ENCODE data around the gene ADCY6.

ADCY6 gene

GRCh38 chr12:48788854-48789775, at the start of gene ADCY6:
TSS of gene ADCY6 (minus strand) at chr12:48789089. CDS start at chr12:48783434, 5,655 bp downstream.
- Mint-ChIP-seq H3K4me1 (ENCODE audit: low read depth) (peaks cover 21% of the 10 kb centered on the region), H3K36me3 (ENCODE audit: low read depth) (no peaks in the 10 kb centered on the region), H3K27ac (peak within 1 kb of the TSS; percentile 48), H3K27me3 (peaks cover 59% of the 10 kb centered on the region), H3K9me3 (no peaks in the 10 kb centered on the region), H3K4me3 (peak within 1 kb of the TSS; percentile 85)
- intact Hi-C loops (cut with micrococcal nuclease), result no loop called here

DNA sequence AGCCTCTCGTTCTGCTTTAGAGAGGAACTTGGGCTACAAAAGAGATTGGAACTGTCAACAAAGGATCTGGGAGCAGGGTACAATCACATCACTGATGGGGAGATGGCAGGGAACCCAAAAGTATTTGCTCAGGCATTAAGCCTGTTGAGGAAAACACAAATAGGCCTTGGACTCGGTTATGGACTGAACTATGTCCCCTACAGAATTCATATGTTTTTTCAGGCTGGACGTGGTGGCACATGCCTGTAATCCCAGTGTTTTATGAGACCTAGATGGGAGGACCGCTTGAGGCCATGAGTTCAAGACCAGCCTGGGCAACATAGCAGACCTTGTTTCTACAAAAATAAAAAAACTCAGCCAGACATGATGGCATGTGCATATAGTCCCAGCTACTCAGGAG, 49.2 kb upstream of the ADCY6 start:
- no peaks in the 10 kb centered on the region for H3K4me1 Mint-ChIP-seq (ENCODE audit: low read depth)
- no peak overlapping the region for H3K4me3 Mint-ChIP-seq
- intact Hi-C loops (cut with micrococcal nuclease), result no loop called here
- no peaks in the 10 kb centered on the region for H3K9me3 Mint-ChIP-seq
- H3K27me3 Mint-ChIP-seq, result no peaks in the 10 kb centered on the region
- H3K36me3 Mint-ChIP-seq (ENCODE audit: low read depth), result peaks cover 92% of the 10 kb centered on the region
- no peak overlapping the region for H3K27ac Mint-ChIP-seq

DNA sequence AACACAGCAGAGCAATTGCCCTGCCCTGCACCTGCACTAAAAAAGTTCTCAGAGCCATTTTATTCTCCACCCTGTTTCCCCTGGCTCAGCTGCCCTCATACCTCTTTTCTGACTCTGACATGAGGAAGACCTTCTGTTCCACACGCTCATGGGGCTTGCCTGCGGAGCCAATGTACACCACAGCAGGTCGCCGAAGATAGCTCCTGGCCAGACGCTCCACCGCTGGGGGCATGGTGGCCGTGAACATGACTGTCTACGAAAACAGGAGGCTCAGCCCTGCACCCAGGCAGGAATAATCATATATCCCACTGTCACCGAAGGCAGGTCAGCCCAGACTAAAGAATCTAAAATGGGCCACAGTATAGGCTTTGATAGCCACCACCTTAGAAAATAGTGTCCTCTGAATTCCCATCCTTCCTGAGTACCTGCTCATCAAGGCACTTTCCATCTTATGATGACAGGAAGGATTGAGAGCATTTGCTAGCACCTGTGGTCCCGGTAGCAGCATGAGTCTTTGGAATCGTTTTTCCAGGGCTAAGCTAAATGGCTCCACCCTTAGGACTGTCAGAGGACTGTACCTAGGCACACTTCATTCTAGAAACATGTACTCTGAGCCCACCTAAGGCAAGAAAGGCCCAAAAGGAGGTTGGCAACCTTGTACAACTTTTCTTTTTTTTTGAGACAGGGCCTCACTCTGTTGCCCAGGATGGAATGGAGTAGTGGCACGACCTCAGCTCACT, 43.6 kb upstream of the ADCY6 start:
- Mint-ChIP-seq H3K4me3 (no peak overlapping the region), H3K36me3 (ENCODE audit: low read depth) (peaks cover 91% of the 10 kb centered on the region), H3K27ac (no peak overlapping the region), H3K4me1 (ENCODE audit: low read depth) (no peaks in the 10 kb centered on the region), H3K27me3 (no peaks in the 10 kb centered on the region), H3K9me3 (no peaks in the 10 kb centered on the region)
- intact Hi-C loops (cut with micrococcal nuclease), result no loop called here

GRCh38 chr12:48831257-48831656, 42.4 kb upstream of the ADCY6 start:
- Mint-ChIP-seq H3K27ac (no peak overlapping the region), H3K27me3 (no peaks in the 10 kb centered on the region), H3K4me3 (no peak overlapping the region), H3K4me1 (ENCODE audit: low read depth) (no peaks in the 10 kb centered on the region), H3K36me3 (ENCODE audit: low read depth) (peaks cover 79% of the 10 kb centered on the region), H3K9me3 (no peaks in the 10 kb centered on the region)
- intact Hi-C loops (cut with micrococcal nuclease), result no loop called here

GRCh38 chr12:48828841-48829575, 40.1 kb upstream of the ADCY6 start:
- no peak overlapping the region for H3K27ac Mint-ChIP-seq
- peaks cover 59% of the 10 kb centered on the region for H3K36me3 Mint-ChIP-seq (ENCODE audit: low read depth)
- H3K9me3 Mint-ChIP-seq, result no peaks in the 10 kb centered on the region
- no peak overlapping the region for H3K4me3 Mint-ChIP-seq
- intact Hi-C loops (cut with micrococcal nuclease), result no loop called here
- no peaks in the 10 kb centered on the region for H3K4me1 Mint-ChIP-seq (ENCODE audit: low read depth)
- H3K27me3 Mint-ChIP-seq, result no peaks in the 10 kb centered on the region

DNA sequence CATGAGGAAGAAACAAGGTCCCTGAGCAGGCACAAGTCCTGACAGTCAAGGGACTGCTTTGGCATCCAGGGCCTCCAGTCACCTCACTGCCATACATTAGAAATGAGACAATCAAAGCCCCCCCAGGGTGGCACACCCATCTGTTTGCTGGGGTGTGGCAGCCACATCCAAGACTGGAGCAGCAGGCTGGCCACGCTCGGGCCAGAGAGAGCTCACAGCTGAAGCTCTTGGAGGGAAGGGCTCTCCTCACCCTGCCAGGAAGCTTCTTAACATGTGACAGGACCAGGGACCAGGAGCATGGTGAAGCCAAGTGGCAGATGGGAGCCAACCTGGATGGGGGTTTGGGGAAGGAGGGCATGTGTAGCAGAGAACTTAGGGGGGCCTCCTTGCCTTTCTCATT, 39.4 kb upstream of the ADCY6 start:
- no peaks in the 10 kb centered on the region for H3K9me3 Mint-ChIP-seq
- peaks cover 2% of the 10 kb centered on the region for H3K27me3 Mint-ChIP-seq
- H3K4me3 Mint-ChIP-seq, result no peak overlapping the region
- no peaks in the 10 kb centered on the region for H3K4me1 Mint-ChIP-seq (ENCODE audit: low read depth)
- peaks cover 52% of the 10 kb centered on the region for H3K36me3 Mint-ChIP-seq (ENCODE audit: low read depth)
- no peak overlapping the region for H3K27ac Mint-ChIP-seq
- intact Hi-C loops (cut with micrococcal nuclease), result no loop called here

- H3K4me1 Mint-ChIP-seq (ENCODE audit: low read depth), result no peaks in the 10 kb centered on the region
- no peak overlapping the region for H3K27ac Mint-ChIP-seq
- intact Hi-C loops (cut with micrococcal nuclease), result no loop called here
- H3K4me3 Mint-ChIP-seq, result no peak overlapping the region
- peaks cover 45% of the 10 kb centered on the region for H3K36me3 Mint-ChIP-seq (ENCODE audit: low read depth)
- H3K9me3 Mint-ChIP-seq, result no peaks in the 10 kb centered on the region
- peaks cover 7% of the 10 kb centered on the region for H3K27me3 Mint-ChIP-seq
Measured at GRCh38 chr12:48827513-48828096, 38.7 kb upstream of the ADCY6 start.

DNA sequence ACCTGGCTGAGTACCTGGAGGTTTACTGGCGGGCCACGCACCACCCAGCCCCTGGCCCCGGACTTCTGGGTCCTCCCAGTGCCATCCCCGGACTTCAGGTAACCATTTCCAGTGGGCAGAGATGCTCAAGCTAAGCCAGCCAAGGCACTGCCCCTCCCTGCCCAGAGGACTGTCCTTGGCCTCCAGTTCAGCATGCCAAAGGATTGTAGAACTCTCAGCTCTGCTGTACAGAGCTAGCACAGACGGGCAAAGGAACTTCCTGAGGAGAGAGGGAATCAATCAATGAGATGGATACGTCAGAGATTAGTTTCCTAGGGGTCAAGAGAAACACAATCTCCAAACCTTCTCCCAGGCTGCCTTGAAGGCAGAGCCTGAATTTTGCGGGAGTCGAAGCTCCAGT, 38.1 kb upstream of the ADCY6 start:
- intact Hi-C loops (cut with micrococcal nuclease), result no loop called here
- Mint-ChIP-seq H3K4me1 (ENCODE audit: low read depth) (no peaks in the 10 kb centered on the region), H3K9me3 (no peaks in the 10 kb centered on the region), H3K27me3 (peaks cover 13% of the 10 kb centered on the region), H3K36me3 (ENCODE audit: low read depth) (peaks cover 39% of the 10 kb centered on the region), H3K27ac (no peak overlapping the region), H3K4me3 (no peak overlapping the region)

- Mint-ChIP-seq H3K4me1 (ENCODE audit: low read depth) (no peaks in the 10 kb centered on the region), H3K27ac (no peak overlapping the region), H3K27me3 (peaks cover 16% of the 10 kb centered on the region), H3K36me3 (ENCODE audit: low read depth) (peaks cover 32% of the 10 kb centered on the region), H3K9me3 (no peaks in the 10 kb centered on the region), H3K4me3 (no peak overlapping the region)
- intact Hi-C loops (cut with micrococcal nuclease), result no loop called here
Measured at GRCh38 chr12:48826209-48826855, 37.4 kb upstream of the ADCY6 start.

- Mint-ChIP-seq H3K9me3 (no peaks in the 10 kb centered on the region), H3K4me1 (ENCODE audit: low read depth) (no peaks in the 10 kb centered on the region), H3K27ac (no peak overlapping the region), H3K4me3 (no peak overlapping the region), H3K36me3 (ENCODE audit: low read depth) (peaks cover 18% of the 10 kb centered on the region), H3K27me3 (peaks cover 24% of the 10 kb centered on the region)
- intact Hi-C loops (cut with micrococcal nuclease), result no loop called here
Measured at GRCh38 chr12:48824905-48825304, 36.0 kb upstream of the ADCY6 start.

DNA sequence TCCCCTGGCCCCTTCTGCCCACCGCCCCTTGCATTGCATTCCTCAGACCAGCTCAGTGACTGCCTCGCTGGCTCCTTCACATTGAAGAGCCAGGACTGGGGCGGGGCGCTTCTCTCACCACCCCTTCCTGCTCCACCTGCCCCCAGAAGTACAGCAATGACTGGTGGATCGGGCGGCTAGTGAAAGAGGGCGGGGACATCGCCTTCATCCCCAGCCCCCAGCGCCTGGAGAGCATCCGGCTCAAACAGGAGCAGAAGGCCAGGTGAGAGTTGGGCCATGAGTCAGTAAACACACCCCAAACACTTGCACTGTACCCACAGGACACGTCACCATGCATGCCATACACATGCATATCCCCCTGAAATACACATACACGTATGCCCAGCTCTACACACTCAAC, 35.2 kb upstream of the ADCY6 start:
- intact Hi-C loops (cut with micrococcal nuclease), result no loop called here
- H3K9me3 Mint-ChIP-seq, result no peaks in the 10 kb centered on the region
- H3K36me3 Mint-ChIP-seq (ENCODE audit: low read depth), result peaks cover 10% of the 10 kb centered on the region
- H3K27ac Mint-ChIP-seq, result no peak overlapping the region
- H3K4me3 Mint-ChIP-seq, result no peak overlapping the region
- peaks cover 32% of the 10 kb centered on the region for H3K27me3 Mint-ChIP-seq
- H3K4me1 Mint-ChIP-seq (ENCODE audit: low read depth), result peaks cover 2% of the 10 kb centered on the region

DNA sequence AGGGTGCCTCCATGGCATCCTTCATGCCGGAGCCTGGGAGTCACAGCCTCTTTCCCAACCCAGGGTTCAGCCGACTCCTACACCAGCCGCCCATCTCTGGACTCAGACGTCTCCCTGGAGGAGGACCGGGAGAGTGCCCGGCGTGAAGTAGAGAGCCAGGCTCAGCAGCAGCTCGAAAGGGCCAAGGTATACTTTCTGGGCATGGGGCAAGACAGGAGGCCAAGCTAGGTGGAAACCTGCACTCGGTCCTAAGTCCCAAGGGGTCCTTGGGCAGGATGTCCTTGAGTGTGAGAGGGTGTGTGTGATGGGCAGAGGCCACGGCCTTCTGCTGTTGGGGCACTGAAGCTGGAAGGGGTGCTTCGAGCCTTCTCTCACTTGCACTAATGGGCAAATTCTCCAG, 34.4 kb upstream of the ADCY6 start:
- H3K27ac Mint-ChIP-seq, result no peak overlapping the region
- H3K4me3 Mint-ChIP-seq, result no peak overlapping the region
- H3K27me3 Mint-ChIP-seq, result peaks cover 38% of the 10 kb centered on the region
- peaks cover 2% of the 10 kb centered on the region for H3K36me3 Mint-ChIP-seq (ENCODE audit: low read depth)
- H3K9me3 Mint-ChIP-seq, result no peaks in the 10 kb centered on the region
- H3K4me1 Mint-ChIP-seq (ENCODE audit: low read depth), result peaks cover 7% of the 10 kb centered on the region
- intact Hi-C loops (cut with micrococcal nuclease), result no loop called here

- H3K27me3 Mint-ChIP-seq, result peaks cover 43% of the 10 kb centered on the region
- no peak overlapping the region for H3K4me3 Mint-ChIP-seq
- H3K27ac Mint-ChIP-seq, result no peak overlapping the region
- peaks cover 12% of the 10 kb centered on the region for H3K4me1 Mint-ChIP-seq (ENCODE audit: low read depth)
- intact Hi-C loops (cut with micrococcal nuclease), result no loop called here
- H3K36me3 Mint-ChIP-seq (ENCODE audit: low read depth), result no peaks in the 10 kb centered on the region
- H3K9me3 Mint-ChIP-seq, result no peaks in the 10 kb centered on the region
Measured at GRCh38 chr12:48822711-48823110, 33.8 kb upstream of the ADCY6 start.
